HepG2 (cell line): ENCODE data around the gene MACROD2. TPM values are rescaled to one million over a fixed set of nuclear protein-coding genes. Genes with fewer than 3 reads are reported as not detected.

Source experiments
- ATAC-seq: fragments of 200-7000 bp; cut with Tn5 transposase; 3 replicates; pipeline ENCODE4 v1.9.1; 2020; ENCODE audit warnings: mild to moderate bottlenecking, moderate library complexity
- BruUV-seq: library from RNA; stranded (reverse); fragments of 400-500 nt; replicated peaks from 2 replicates; lab custom pipeline; 2021; lab: Mats Ljungman, UMichigan
- CTCF ChIA-PET: fragments of 300-600 bp; formaldehyde crosslinking; extraction: SDS; loops from one replicate; lab custom pipeline; 2021; ENCODE audit warnings: low total read pairs, inconsistent platforms, low intra/inter-chr PET ratio; lab: Yijun Ruan, JAX
- POLR2A ChIA-PET: fragments of 350-600 bp; sonication (Branson Sonifier 250); formaldehyde crosslinking; loops from one replicate; lab custom pipeline; 2020; ENCODE audit warnings: antibody characterized with exemption, inconsistent platforms; lab: Yijun Ruan, JAX
- DNase-seq: peaks from one replicate; pipeline ENCODE4 v3.0.0-alpha.2; 2015; ENCODE audit warnings: low spot score
- FAIRE-seq: peaks from 3 replicates; lab custom pipeline; 2011; peaks lifted over from hg19 to GRCh38; lab: Jason Lieb, UNC
- H2AFZ ChIP-seq: one replicate; pipeline ENCODE4 v1.6.1; 2011; ENCODE audit warnings: low read length, inconsistent platforms
- H3K27ac ChIP-seq: fragments of 300-600 bp; 3 replicates; pipeline ENCODE4 v1.8.0; 2011; ENCODE audit warnings: mixed run types, mild to moderate bottlenecking, mixed read lengths, low read length, inconsistent platforms; ENCODE audit not compliant: insufficient read depth; ENCODE audit errors: extremely low read length
- H3K27me3 ChIP-seq, 2 experiments: fragments of 200-600 bp in 1 of 2; 2 replicates in 1 of 2; 3 replicates in 1 of 2; pipeline versions ENCODE4 v1.6.0 to v1.8.0; 2011; ENCODE audit warnings: low read length in 2 of 2, mild to moderate bottlenecking in 2 of 2, moderate library complexity in 2 of 2, inconsistent platforms in 1 of 2; ENCODE audit not compliant: insufficient read depth in 2 of 2, control insufficient read depth in 1 of 2
- H3K36me3 ChIP-seq, 2 experiments: fragments of 200-600 bp in 1 of 2; replicated peaks in 1 of 2; 2 replicates in 1 of 2; 3 replicates in 1 of 2; pipeline versions ENCODE4 v1.5.1 to v1.8.0; 2011; ENCODE audit warnings: low read length in 2 of 2, inconsistent platforms in 1 of 2; ENCODE audit not compliant: insufficient read depth in 2 of 2, control insufficient read depth in 1 of 2
- H3K4me1 ChIP-seq: 2 replicates; pipeline ENCODE4 v1.5.1; 2012; ENCODE audit warnings: low read length, inconsistent platforms; ENCODE audit not compliant: insufficient read depth
- H3K4me2 ChIP-seq: 2 replicates; pipeline ENCODE4 v1.6.0; 2011; ENCODE audit warnings: low read depth, low read length, inconsistent platforms
- H3K4me3 ChIP-seq, 3 experiments: fragments of 200-600 bp in 1 of 3; sonication (generic), shearing (Covaris generic) in 1 of 3; replicated peaks in 1 of 3; 2 replicates each; pipeline ENCODE4 v1.5.1; 2011 to 2016; ENCODE audit warnings: low read length in 3 of 3, inconsistent platforms in 2 of 3, low read depth in 2 of 3, mild to moderate bottlenecking in 2 of 3, control low read depth in 1 of 3, mixed read lengths in 1 of 3; ENCODE audit not compliant: insufficient read depth in 1 of 3
- H3K79me2 ChIP-seq: one replicate; pipeline ENCODE4 v1.6.1; 2011; ENCODE audit warnings: low read length, inconsistent platforms; ENCODE audit not compliant: insufficient read depth
- H3K9ac ChIP-seq: 2 replicates; pipeline ENCODE4 v1.6.0; 2011; ENCODE audit warnings: mild to moderate bottlenecking, low read depth, low read length, inconsistent platforms; ENCODE audit not compliant: insufficient read depth
- H3K9me3 ChIP-seq: 2 replicates; pipeline ENCODE4 v1.5.1; 2012; ENCODE audit warnings: mild to moderate bottlenecking, low read length
- H4K20me1 ChIP-seq: 2 replicates; pipeline ENCODE4 v1.6.0; 2011; ENCODE audit warnings: inconsistent platforms, mild to moderate bottlenecking, low read length, moderate library complexity; ENCODE audit not compliant: insufficient read depth
- ARID4A ChIP-seq: sonication (generic); formaldehyde crosslinking; IDR thresholded peaks from 2 replicates; pipeline ENCODE4 v1.5.0; 2020; ENCODE audit warnings: mild to moderate bottlenecking, missing genetic modification reagents, borderline replicate concordance
- GATA4 ChIP-seq: sonication (generic); IDR thresholded peaks from 2 replicates; pipeline ENCODE4 v1.6.1; 2016; ENCODE audit warnings: antibody characterized with exemption, low read depth, borderline replicate concordance
- MATR3 ChIP-seq: sonication (generic); formaldehyde crosslinking; IDR thresholded peaks from 2 replicates; pipeline ENCODE4 v1.4.0; 2020; ENCODE audit warnings: missing genetic modification reagents
- ZNF557 ChIP-seq: sonication (generic); formaldehyde crosslinking; IDR thresholded peaks from 2 replicates; pipeline ENCODE4 v1.4.0; 2020; ENCODE audit warnings: missing genetic modification reagents
- ZNF570 ChIP-seq: sonication (generic); formaldehyde crosslinking; IDR thresholded peaks from 2 replicates; pipeline ENCODE4 v1.4.0; 2020; ENCODE audit warnings: mild to moderate bottlenecking, missing genetic modification reagents, borderline replicate concordance
- ZNF788 ChIP-seq: sonication (generic); formaldehyde crosslinking; IDR thresholded peaks from 2 replicates; pipeline ENCODE4 v1.5.0; 2020; ENCODE audit warnings: mild to moderate bottlenecking, missing genetic modification reagents, borderline replicate concordance
- WGBS: methylation state at CpG from one replicate; pipeline ENCODE4 v1.1.6; 2017; ENCODE audit warnings: low lambda C conversion rate; 5-methylcytosine and 5-hydroxymethylcytosine counted together
- in situ Hi-C: cut with HindIII; loops from 2 replicates; pipeline ENCODE4 v1.10.0; 2017; ENCODE audit warnings: low pct_unique_long_range_greater_than_20kb; ENCODE audit not compliant: extremely low pct_ligation_motif_present
- intact Hi-C: fragments of 100-400 bp; cut with micrococcal nuclease; formaldehyde crosslinking; loops from one replicate; pipeline ENCODE4 v1.10.0; 2022; ENCODE audit not compliant: unreplicated experiment
- polyA plus RNA-seq, 8 experiments: library from polyadenylated mRNA; depleted of rRNA in 3 of 8; stranded (reverse) in 7 of 8; unstranded in 1 of 8; fragments of >200 nt; fragmentation: Illumina TruSeq in 4 of 8; extraction: Trizol in 4 of 8; gene quantifications; 2 replicates each; pipeline versions ENCODE4 v1.2.1 to v1.2.3, GENCODE V29; 2011 to 2016; ENCODE audit warnings: low read depth in 4 of 8, missing spikeins in 1 of 8, mixed read lengths in 1 of 8; ENCODE audit not compliant: insufficient read depth in 1 of 8
- total RNA-seq, 5 experiments: library from RNA; depleted of rRNA; stranded (reverse); fragments of >200 nt; fragmentation: Illumina TruSeq; extraction: Trizol; gene quantifications; 2 replicates each; pipeline ENCODE4 v1.2.3, GENCODE V29; 2016; ENCODE audit warnings: low read depth in 1 of 5
- TF ChIP-seq, protein P1 (sequence below): sonication (generic); formaldehyde crosslinking; IDR thresholded peaks from 2 replicates; pipeline ENCODE4 v1.9.0; 2021; ENCODE audit warnings: missing genetic modification reagents, borderline replicate concordance
- TF ChIP-seq, protein P2 (sequence below): sonication (generic); formaldehyde crosslinking; IDR thresholded peaks from 2 replicates; pipeline ENCODE4 v1.4.0; 2020; ENCODE audit warnings: mild to moderate bottlenecking, low read depth, missing genetic modification reagents
- TF ChIP-seq, protein P3 (sequence below): sonication (generic); formaldehyde crosslinking; IDR thresholded peaks from 2 replicates; pipeline ENCODE4 v1.4.0; 2020; ENCODE audit warnings: mild to moderate bottlenecking, missing genetic modification reagents, borderline replicate concordance

MACROD2 gene
- total and polyA plus RNA-seq, 2 of the 13 experiments (the other 11 are each of a cell fraction or from before 2014, with no cell fraction given), result 0.13 to 0.51 TPM

DNA sequence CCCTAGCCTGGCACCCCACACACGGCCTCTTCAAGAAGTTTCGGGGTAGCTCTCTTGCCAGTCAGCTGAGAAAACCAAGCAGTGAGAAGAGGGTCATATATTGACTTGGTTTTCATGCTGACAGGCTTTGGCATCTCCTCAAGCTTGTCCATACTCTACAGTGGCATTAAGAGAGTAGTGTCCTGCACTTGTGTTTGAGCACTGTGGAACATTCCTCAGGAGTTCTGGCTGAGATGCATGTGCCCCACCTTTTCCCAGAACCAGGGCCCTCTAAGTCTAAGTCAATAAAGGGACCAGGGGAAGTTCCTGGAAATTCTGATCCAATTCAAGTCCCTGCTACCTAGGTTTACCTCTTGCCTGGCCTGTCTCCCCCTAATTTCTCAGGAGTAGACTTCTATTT lies 886.2 kb downstream of the MACROD2 start:
- in situ Hi-C loops (no loop called here), intact Hi-C loops (no loop called here)
- WGBS, result 43% methylated on average over 2 of the region's 2 CpGs
- Histone ChIP-seq H3K9me3 (no peaks in the 10 kb centered on the region), H3K79me2 (no peaks in the 10 kb centered on the region), H3K4me3 (no peak overlapping the region), H2AFZ (no peak overlapping the region), H3K4me1 (peaks cover 18% of the 10 kb centered on the region), H3K4me2 (no peak overlapping the region), H3K36me3 (no peaks in the 10 kb centered on the region), H3K27me3 (no peaks in the 10 kb centered on the region), H4K20me1 (no peaks in the 10 kb centered on the region), H3K9ac (no peak overlapping the region), H3K27ac (no peak overlapping the region)
- ChIA-PET CTCF (no interaction called here), POLR2A (no interaction called here)
- BruUV-seq, result no TSS peak
- FAIRE-seq, result no peak
- no peak for ATAC-seq
- DNase-seq, result no peak
- TF ChIP-seq, protein P1, sequence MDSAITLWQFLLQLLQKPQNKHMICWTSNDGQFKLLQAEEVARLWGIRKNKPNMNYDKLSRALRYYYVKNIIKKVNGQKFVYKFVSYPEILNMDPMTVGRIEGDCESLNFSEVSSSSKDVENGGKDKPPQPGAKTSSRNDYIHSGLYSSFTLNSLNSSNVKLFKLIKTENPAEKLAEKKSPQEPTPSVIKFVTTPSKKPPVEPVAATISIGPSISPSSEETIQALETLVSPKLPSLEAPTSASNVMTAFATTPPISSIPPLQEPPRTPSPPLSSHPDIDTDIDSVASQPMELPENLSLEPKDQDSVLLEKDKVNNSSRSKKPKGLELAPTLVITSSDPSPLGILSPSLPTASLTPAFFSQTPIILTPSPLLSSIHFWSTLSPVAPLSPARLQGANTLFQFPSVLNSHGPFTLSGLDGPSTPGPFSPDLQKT, result no peak
- TF ChIP-seq ARID4A (no peak), GATA4 (no peak), MATR3 (CRISPR knock-in tag) (no peak), ZNF570 (CRISPR knock-in tag) (no peak), ZNF557 (CRISPR knock-in tag) (no peak), ZNF788 (CRISPR knock-in tag) (no peak)
- TF ChIP-seq, protein P2, sequence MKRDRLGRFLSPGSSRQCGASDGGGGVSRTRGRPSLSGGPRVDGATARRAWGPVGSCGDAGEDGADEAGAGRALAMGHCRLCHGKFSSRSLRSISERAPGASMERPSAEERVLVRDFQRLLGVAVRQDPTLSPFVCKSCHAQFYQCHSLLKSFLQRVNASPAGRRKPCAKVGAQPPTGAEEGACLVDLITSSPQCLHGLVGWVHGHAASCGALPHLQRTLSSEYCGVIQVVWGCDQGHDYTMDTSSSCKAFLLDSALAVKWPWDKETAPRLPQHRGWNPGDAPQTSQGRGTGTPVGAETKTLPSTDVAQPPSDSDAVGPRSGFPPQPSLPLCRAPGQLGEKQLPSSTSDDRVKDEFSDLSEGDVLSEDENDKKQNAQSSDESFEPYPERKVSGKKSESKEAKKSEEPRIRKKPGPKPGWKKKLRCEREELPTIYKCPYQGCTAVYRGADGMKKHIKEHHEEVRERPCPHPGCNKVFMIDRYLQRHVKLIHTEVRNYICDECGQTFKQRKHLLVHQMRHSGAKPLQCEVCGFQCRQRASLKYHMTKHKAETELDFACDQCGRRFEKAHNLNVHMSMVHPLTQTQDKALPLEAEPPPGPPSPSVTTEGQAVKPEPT, result no peak
- TF ChIP-seq, protein P3, sequence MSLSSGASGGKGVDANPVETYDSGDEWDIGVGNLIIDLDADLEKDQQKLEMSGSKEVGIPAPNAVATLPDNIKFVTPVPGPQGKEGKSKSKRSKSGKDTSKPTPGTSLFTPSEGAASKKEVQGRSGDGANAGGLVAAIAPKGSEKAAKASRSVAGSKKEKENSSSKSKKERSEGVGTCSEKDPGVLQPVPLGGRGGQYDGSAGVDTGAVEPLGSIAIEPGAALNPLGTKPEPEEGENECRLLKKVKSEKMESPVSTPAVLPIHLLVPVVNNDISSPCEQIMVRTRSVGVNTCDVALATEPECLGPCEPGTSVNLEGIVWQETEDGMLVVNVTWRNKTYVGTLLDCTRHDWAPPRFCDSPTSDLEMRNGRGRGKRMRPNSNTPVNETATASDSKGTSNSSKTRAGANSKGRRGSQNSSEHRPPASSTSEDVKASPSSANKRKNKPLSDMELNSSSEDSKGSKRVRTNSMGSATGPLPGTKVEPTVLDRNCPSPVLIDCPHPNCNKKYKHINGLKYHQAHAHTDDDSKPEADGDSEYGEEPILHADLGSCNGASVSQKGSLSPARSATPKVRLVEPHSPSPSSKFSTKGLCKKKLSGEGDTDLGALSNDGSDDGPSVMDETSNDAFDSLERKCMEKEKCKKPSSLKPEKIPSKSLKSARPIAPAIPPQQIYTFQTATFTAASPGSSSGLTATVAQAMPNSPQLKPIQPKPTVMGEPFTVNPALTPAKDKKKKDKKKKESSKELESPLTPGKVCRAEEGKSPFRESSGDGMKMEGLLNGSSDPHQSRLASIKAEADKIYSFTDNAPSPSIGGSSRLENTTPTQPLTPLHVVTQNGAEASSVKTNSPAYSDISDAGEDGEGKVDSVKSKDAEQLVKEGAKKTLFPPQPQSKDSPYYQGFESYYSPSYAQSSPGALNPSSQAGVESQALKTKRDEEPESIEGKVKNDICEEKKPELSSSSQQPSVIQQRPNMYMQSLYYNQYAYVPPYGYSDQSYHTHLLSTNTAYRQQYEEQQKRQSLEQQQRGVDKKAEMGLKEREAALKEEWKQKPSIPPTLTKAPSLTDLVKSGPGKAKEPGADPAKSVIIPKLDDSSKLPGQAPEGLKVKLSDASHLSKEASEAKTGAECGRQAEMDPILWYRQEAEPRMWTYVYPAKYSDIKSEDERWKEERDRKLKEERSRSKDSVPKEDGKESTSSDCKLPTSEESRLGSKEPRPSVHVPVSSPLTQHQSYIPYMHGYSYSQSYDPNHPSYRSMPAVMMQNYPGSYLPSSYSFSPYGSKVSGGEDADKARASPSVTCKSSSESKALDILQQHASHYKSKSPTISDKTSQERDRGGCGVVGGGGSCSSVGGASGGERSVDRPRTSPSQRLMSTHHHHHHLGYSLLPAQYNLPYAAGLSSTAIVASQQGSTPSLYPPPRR, result no peak
